Activated T-cell treated with anti-CD3 and anti-CD28 coated beads, Interleukin-2, amount 50 U/mL, for 72 hours (primary cell): ENCODE measurements around the gene DIRAS1. TPM values are rescaled to one million over a fixed set of nuclear protein-coding genes. Genes with fewer than 3 reads are reported as not detected.
"Not testable (repeated sequence)": the region's sequence is repeated elsewhere in the genome, so short reads cannot be mapped to it uniquely, and the experiment has no call there.

ENCODE experiments used
- ATAC-seq, 2 donors: fragments of 150-1000 bp; cut with Tn5 transposase; replicated peaks in 1 of 2; 2 replicates each; pipeline ENCODE4 v1.10.0; 2021; ENCODE audit warnings: moderate library complexity in 2 of 2, mild to moderate bottlenecking in 1 of 2
- DNase-seq, 2 donors: peaks; one replicate each; pipeline ENCODE4 v3.0.0; 2021 to 2022; ENCODE audit warnings: mixed read lengths in 1 of 2
- H3K27ac Mint-ChIP-seq: one replicate; pipeline ENCODE4 v1.8.0; 2022; ENCODE audit warnings: mild to moderate bottlenecking, moderate library complexity, mixed read lengths
- H3K27me3 Mint-ChIP-seq: one replicate; pipeline ENCODE4 v1.8.0; 2022; ENCODE audit warnings: low read depth, mixed read lengths
- H3K36me3 Mint-ChIP-seq, 2 donors: one replicate each; pipeline ENCODE4 v1.8.0; 2022; ENCODE audit warnings: mixed read lengths in 2 of 2, mild to moderate bottlenecking in 1 of 2; ENCODE audit not compliant: insufficient read depth in 2 of 2
- H3K4me1 Mint-ChIP-seq: one replicate; pipeline ENCODE4 v1.8.0; 2022; ENCODE audit warnings: low read depth, mixed read lengths
- H3K4me3 Mint-ChIP-seq, 2 donors: one replicate each; pipeline ENCODE4 v1.8.0; 2022; ENCODE audit warnings: mild to moderate bottlenecking in 2 of 2, mixed read lengths in 2 of 2, moderate library complexity in 2 of 2
- H3K9me3 Mint-ChIP-seq, 2 donors: one replicate each; pipeline ENCODE4 v1.8.0; 2022; ENCODE audit warnings: mixed read lengths in 2 of 2
- total RNA-seq, 2 donors: library from RNA; stranded (reverse); gene quantifications; one replicate each; pipeline ENCODE4 v1.2.3, GENCODE V29; 2022

DIRAS1 gene
- total RNA-seq, 2 donors from 2014 or later: 0.32 to 0.55 TPM

GRCh38 chr19:2679439-2679838, 41.7 kb downstream of the DIRAS1 start:
- Mint-ChIP-seq H3K36me3 (peaks cover 0 to 1% of the 10 kb centered on the region in 2 donors), H3K4me3 (no peak overlapping the region), H3K27ac (no peak overlapping the region), H3K9me3 (no peaks in the 10 kb centered on the region), H3K4me1 (no peaks in the 10 kb centered on the region), H3K27me3 (no peaks in the 10 kb centered on the region)
- no peak for DNase-seq
- no peak for ATAC-seq

GRCh38 chr19:2678948-2679347, 42.2 kb downstream of the DIRAS1 start:
- not testable (repeated sequence) for H3K9me3 Mint-ChIP-seq, H3K4me3 Mint-ChIP-seq, H3K27me3 Mint-ChIP-seq, H3K36me3 Mint-ChIP-seq, DNase-seq, ATAC-seq, H3K27ac Mint-ChIP-seq, H3K4me1 Mint-ChIP-seq

- Mint-ChIP-seq H3K4me1 (no peaks in the 10 kb centered on the region), H3K9me3 (no peaks in the 10 kb centered on the region), H3K27me3 (no peaks in the 10 kb centered on the region), H3K27ac (no peak overlapping the region), H3K36me3 (peaks cover 0 to 1% of the 10 kb centered on the region in 2 donors), H3K4me3 (no peak overlapping the region)
- no peak for DNase-seq
- ATAC-seq: no peak
Observed at GRCh38 chr19:2678044-2678671, 43.0 kb downstream of the DIRAS1 start.

- no peaks in the 10 kb centered on the region for H3K9me3 Mint-ChIP-seq
- no peak overlapping the region for H3K27ac Mint-ChIP-seq
- no peaks in the 10 kb centered on the region for H3K27me3 Mint-ChIP-seq
- ATAC-seq: no peak
- no peaks in the 10 kb centered on the region for H3K4me1 Mint-ChIP-seq
- DNase-seq: no peak
- no peak overlapping the region for H3K4me3 Mint-ChIP-seq
- H3K36me3 Mint-ChIP-seq: peaks cover 0 to 1% of the 10 kb centered on the region in 2 donors
Observed at GRCh38 chr19:2676823-2677222, 44.3 kb downstream of the DIRAS1 start.

- no peak overlapping the region for H3K4me3 Mint-ChIP-seq
- no peaks in the 10 kb centered on the region for H3K9me3 Mint-ChIP-seq
- no peak for ATAC-seq
- H3K27me3 Mint-ChIP-seq: no peaks in the 10 kb centered on the region
- H3K4me1 Mint-ChIP-seq: no peaks in the 10 kb centered on the region
- no peak for DNase-seq
- H3K36me3 Mint-ChIP-seq: peaks cover 0 to under 1% of the 10 kb centered on the region in 2 donors
- H3K27ac Mint-ChIP-seq: no peak overlapping the region
Observed at GRCh38 chr19:2675892-2676291, 45.3 kb downstream of the DIRAS1 start.

- Mint-ChIP-seq H3K9me3 (no peaks in the 10 kb centered on the region), H3K4me3 (no peak overlapping the region), H3K4me1 (no peaks in the 10 kb centered on the region), H3K27me3 (no peaks in the 10 kb centered on the region), H3K27ac (no peak overlapping the region), H3K36me3 (no peaks in the 10 kb centered on the region)
- ATAC-seq (no peak), DNase-seq (no peak)
Observed at GRCh38 chr19:2670217-2670616, 51.0 kb downstream of the DIRAS1 start.

GRCh38 chr19:2668175-2668763, 52.9 kb downstream of the DIRAS1 start:
- no peak overlapping the region for H3K27ac Mint-ChIP-seq

GRCh38 chr19:2667349-2667748, 53.8 kb downstream of the DIRAS1 start:
- not testable (repeated sequence) for H3K4me1 Mint-ChIP-seq, H3K4me3 Mint-ChIP-seq, DNase-seq, H3K36me3 Mint-ChIP-seq, H3K9me3 Mint-ChIP-seq, ATAC-seq, H3K27me3 Mint-ChIP-seq, H3K27ac Mint-ChIP-seq

More at GRCh38 chr19:2668175-2668763, 52.9 kb downstream of the DIRAS1 start:
- Mint-ChIP-seq H3K36me3 (no peaks in the 10 kb centered on the region), H3K9me3 (no peaks in the 10 kb centered on the region), H3K4me1 (no peaks in the 10 kb centered on the region), H3K27me3 (no peaks in the 10 kb centered on the region), H3K4me3 (no peak overlapping the region)
- DNase-seq (no peak), ATAC-seq (no peak)

- Mint-ChIP-seq H3K4me3 (no peak overlapping the region), H3K9me3 (peaks cover 0 to 2% of the 10 kb centered on the region in 2 donors), H3K27me3 (no peaks in the 10 kb centered on the region), H3K4me1 (no peaks in the 10 kb centered on the region), H3K27ac (no peak overlapping the region), H3K36me3 (peaks cover 2% of the 10 kb centered on the region in 2 donors)
- ATAC-seq (no peak), DNase-seq (no peak)
Observed at GRCh38 chr19:2666344-2666994, 54.7 kb downstream of the DIRAS1 start.

- peaks cover 0 to 2% of the 10 kb centered on the region in 2 donors for H3K9me3 Mint-ChIP-seq
- no peak overlapping the region for H3K4me3 Mint-ChIP-seq
- H3K36me3 Mint-ChIP-seq: peaks cover 2 to 4% of the 10 kb centered on the region in 2 donors
- DNase-seq (no peak), ATAC-seq (no peak)
- H3K27me3 Mint-ChIP-seq: no peaks in the 10 kb centered on the region
- no peaks in the 10 kb centered on the region for H3K4me1 Mint-ChIP-seq
- no peak overlapping the region for H3K27ac Mint-ChIP-seq
Observed at GRCh38 chr19:2665103-2665502, 56.1 kb downstream of the DIRAS1 start.

Other genes with a start within 250 kb of the DIRAS1 start
- gene GADD45B, start 245.2 kb downstream of the DIRAS1 start, total RNA-seq: 10 to 100 TPM; 84.4 to 84.5 TPM
- 1 to 10 TPM; 1.3 TPM for gene GNG7, start 18.7 kb downstream of the DIRAS1 start, total RNA-seq
- gene SLC39A3, start 18.6 kb upstream of the DIRAS1 start, total RNA-seq: 10 to 100 TPM; 28.7 to 37.2 TPM
- gene SGTA, start 61.9 kb upstream of the DIRAS1 start, total RNA-seq: 10 to 100 TPM; 45.1 to 63.7 TPM
- 100 to 1,000 TPM; 101 to 126 TPM for gene THOP1, start 64.1 kb upstream of the DIRAS1 start, total RNA-seq
- 1 to 10 TPM; 4.3 to 4.5 TPM for gene ZNF554, start 98.5 kb upstream of the DIRAS1 start, total RNA-seq
- gene ZNF555, start 120.1 kb upstream of the DIRAS1 start, total RNA-seq: 1 to 10 TPM; 4.6 to 4.8 TPM
- gene ZNF556, start 146.0 kb upstream of the DIRAS1 start, total RNA-seq: under 1 TPM in 1 of 2 donors, not detected in 1; 0.10 TPM
- gene ZNF57, start 179.6 kb upstream of the DIRAS1 start, total RNA-seq: 1 to 10 TPM; 6.2 to 7.6 TPM
- 1 to 10 TPM; 5.4 to 5.5 TPM for gene ZNF77, start 223.6 kb upstream of the DIRAS1 start, total RNA-seq